Measurements from ENCODE around the gene METTL17.
"Not testable (repeated sequence)": the region's sequence is repeated elsewhere in the genome, so short reads cannot be mapped to it uniquely, and the experiment has no call there.

Gene METTL17, protein sequence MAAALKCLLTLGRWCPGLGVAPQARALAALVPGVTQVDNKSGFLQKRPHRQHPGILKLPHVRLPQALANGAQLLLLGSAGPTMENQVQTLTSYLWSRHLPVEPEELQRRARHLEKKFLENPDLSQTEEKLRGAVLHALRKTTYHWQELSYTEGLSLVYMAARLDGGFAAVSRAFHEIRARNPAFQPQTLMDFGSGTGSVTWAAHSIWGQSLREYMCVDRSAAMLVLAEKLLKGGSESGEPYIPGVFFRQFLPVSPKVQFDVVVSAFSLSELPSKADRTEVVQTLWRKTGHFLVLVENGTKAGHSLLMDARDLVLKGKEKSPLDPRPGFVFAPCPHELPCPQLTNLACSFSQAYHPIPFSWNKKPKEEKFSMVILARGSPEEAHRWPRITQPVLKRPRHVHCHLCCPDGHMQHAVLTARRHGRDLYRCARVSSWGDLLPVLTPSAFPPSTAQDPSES

DNA sequence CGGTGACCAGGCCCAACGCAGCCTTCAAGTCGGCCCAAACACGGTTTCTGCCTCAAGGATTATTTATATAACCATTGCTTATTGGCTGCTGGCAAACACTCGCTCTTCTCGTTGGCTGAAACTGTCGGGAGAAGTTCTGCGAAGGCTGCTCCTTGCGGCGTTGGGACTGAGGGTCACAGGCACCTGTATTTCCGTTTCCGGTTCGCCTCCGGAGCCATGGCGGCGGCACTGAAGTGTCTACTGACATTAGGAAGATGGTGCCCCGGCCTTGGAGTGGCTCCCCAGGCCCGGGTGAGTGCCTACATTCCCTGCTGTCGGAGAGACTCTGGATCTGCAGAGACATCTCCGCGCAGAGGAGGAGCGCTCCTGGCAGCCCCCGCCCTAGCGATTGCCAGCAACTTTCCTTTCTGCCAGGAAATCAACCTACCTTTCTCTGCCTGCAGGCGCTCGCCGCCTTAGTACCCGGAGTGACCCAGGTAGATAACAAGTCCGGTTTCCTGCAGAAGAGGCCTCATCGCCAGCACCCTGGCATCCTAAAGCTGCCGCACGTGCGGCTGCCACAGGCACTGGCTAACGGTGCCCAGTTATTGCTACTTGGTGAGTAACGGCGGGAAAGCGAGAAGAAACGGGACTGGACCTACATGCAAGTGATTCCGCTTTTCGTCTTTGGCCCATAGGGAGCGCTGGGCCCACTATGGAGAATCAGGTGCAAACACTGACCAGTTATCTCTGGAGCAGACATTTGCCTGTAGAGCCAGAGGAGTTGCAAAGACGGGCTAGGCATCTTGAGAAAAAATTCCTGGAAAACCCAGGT, at the start of gene METTL17:
METTL17 (plus strand) TSS at position 194 of the 814 bp plus-strand sequence; CDS start at position 217, 23 bp downstream.
- Histone ChIP-seq H3K36me3 (replicated peaks) (peaks cover 32% of the 10 kb centered on the region), H3K4me3 (peak within 1 kb of the TSS; percentile 91), H3K27me3 (ENCODE audit: low read depth) (no peaks in the 10 kb centered on the region), H3K4me1 (peaks cover 13% of the 10 kb centered on the region), H3K9me3 (no peaks in the 10 kb centered on the region)
- DNase-seq (ENCODE audit: low spot score in 2 of 2) = peak; percentile 94 to 97
- in situ Hi-C loops (cut with MboI; ENCODE audit: low sequenced_read_pairs) = no loop called here

DNA sequence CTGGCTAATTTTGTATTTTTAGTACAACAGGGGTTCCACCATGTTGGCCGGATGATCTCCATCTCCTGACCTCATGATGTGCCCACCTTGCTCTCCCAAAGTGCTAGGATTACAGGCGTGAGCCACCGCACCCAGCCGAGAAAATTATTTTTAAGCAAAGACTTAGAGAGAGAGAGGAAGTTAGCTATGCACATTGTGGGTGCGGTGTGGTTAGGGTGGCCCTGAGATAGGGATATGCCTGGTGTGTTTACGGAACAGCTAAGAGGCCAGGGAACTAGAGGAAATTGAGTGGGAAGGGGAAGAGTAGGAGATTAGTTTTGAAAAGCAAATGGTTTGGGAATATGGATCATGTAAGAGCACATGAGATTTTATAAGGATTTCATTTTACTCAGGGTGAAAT, 44.6 kb upstream of the METTL17 start:
- H3K4me3 ChIP-seq; H3K27me3 ChIP-seq (ENCODE audit: low read depth); DNase-seq (ENCODE audit: low spot score in 2 of 2); H3K36me3 ChIP-seq (replicated peaks); H3K9me3 ChIP-seq; in situ Hi-C loops (cut with MboI; ENCODE audit: low sequenced_read_pairs); H3K4me1 ChIP-seq: not testable (repeated sequence)

DNA sequence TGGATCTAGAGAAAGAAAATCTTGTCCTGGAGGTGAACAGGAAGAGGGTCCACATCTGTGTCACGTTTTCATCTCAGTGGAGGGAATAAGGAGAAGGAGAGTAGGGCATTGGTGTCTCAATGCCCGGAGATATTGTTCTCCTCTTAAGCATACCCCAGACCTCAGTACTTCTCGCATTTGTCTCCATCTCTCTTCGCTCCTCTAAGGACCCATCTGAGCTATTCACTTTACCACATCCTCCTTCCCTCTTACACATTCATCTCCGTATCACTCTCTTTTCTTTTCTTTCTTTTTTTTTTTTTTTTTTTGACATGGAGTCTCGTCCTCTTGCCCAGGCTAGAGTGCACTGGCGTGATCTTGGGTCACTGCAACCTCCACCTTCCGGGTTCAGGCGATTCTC, 43.1 kb upstream of the METTL17 start:
- H3K9me3 ChIP-seq; in situ Hi-C loops (cut with MboI; ENCODE audit: low sequenced_read_pairs); H3K4me1 ChIP-seq; H3K4me3 ChIP-seq; H3K36me3 ChIP-seq (replicated peaks); H3K27me3 ChIP-seq (ENCODE audit: low read depth); DNase-seq (ENCODE audit: low spot score in 2 of 2): not testable (repeated sequence)

DNA sequence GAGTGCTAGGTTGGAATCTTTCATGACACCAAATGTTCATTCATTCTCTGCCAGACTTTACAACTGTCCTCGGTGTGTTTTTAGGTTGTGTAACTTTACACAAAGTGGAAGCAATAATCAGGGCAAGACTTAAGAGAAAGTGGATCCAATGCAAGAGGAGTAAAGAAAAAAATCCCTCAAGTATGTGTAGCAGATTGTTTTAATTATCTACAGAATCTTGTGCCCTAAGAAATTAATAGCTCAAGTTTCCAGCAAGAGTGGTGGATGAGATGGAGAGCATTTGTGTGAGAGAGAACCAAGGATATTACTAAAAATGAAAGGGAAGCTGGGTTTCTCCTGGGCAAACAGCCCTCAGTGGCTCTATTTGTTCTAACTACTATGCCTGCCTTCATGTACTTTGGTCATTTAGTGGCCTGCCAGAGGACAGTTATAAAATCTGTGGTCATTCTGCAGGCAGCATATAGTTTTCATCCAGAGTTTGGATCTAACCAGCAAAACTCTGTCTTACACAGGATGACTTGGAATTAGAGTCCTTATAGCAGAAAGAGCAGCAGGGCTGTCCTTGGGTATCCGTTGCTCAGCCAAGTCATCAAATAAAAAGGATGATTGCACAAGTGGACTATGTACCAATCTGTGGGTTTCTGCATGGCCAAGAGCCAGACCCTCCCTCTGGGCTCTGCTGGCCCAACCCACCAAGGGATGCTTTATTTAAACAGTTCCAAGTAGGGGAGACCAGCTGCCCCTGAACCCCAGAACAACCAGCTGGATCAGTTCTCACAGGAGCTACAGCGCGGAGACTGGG, 34.8 kb upstream of the METTL17 start, which contains the start of gene RNASE2:
RNASE2 (plus strand) TSS at position 752 of the 802 bp plus-strand sequence. CDS start 285 bp downstream, outside the sequence.
- in situ Hi-C loops (cut with MboI; ENCODE audit: low sequenced_read_pairs); DNase-seq (ENCODE audit: low spot score in 2 of 2); H3K36me3 ChIP-seq (replicated peaks); H3K4me1 ChIP-seq; H3K4me3 ChIP-seq; H3K9me3 ChIP-seq: not testable (repeated sequence)
- peaks cover 17% of the 10 kb centered on the region for H3K27me3 ChIP-seq (ENCODE audit: low read depth)

DNA sequence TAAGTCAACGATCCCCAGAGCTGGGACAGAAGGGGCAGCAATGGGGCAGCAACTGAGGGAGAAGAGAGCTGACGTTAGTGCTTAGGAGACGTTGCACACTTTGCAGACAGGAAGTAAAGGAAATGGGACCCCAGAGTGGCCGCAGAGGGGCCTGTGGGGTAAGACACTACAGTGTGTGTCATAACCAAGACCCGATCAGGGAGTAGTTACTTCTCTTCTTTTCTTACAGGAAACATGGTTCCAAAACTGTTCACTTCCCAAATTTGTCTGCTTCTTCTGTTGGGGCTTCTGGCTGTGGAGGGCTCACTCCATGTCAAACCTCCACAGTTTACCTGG, 34.3 kb upstream of the METTL17 start:
- DNase-seq (ENCODE audit: low spot score in 2 of 2) = not testable (repeated sequence)

DNA sequence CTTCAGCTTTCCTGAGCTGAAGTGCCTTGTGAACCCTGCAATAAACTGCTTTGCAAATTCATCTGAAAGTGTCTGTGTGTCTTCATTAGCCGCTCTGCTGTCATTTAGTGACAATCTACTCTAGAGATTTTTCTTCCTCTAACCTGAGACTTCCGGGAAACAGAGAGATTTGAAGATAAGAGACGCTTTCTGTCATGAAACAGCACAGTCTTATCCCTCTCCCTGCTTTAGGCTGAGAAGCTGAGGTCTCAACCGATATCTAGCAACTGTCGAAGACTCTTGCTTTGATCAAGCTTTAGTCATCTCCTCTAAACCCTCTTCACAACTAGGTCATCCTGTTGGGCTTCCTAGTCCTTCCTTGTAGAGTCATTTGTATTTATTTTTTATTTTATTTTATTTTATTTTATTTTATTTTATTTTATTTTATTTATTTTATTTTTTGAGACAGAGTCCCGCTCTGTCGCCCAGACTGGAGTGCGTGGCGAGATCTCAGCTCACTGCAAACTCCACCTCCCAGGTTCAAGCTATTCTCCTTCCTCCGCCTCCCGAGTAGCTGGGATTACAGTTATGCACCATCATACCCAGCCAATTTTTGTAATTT, 33.3 kb upstream of the METTL17 start:
- peaks cover 4% of the 10 kb centered on the region for H3K4me1 ChIP-seq

More for the DNA sequence above, 34.3 kb upstream of the METTL17 start:
- H3K4me3 ChIP-seq; H3K9me3 ChIP-seq; H3K36me3 ChIP-seq (replicated peaks); in situ Hi-C loops (cut with MboI; ENCODE audit: low sequenced_read_pairs); H3K4me1 ChIP-seq: not testable (repeated sequence)
- H3K27me3 ChIP-seq (ENCODE audit: low read depth) = peaks cover 17% of the 10 kb centered on the region

DNA sequence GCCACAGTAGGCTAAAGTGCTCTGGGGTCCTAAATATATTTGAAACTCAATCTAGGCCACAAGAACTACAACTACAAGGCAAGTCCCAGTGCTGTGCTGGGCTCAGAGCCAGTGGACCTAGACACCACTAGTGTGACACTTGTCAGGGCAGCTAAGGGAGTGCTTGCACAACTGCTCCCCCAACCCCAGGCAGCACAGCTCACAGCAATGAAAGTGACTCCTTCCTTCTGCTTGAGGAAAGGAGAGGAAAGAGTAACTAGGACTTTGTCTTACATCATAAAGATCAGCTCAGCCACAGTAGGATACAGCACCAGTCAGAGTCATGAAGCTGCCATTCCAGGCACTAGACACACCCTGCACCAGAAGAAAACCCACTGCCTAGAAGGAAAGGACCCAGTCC, 30.8 kb upstream of the METTL17 start:
- DNase-seq (ENCODE audit: low spot score in 2 of 2); H3K36me3 ChIP-seq (replicated peaks); H3K4me3 ChIP-seq; in situ Hi-C loops (cut with MboI; ENCODE audit: low sequenced_read_pairs); H3K9me3 ChIP-seq; H3K4me1 ChIP-seq: not testable (repeated sequence)
- peaks cover 11% of the 10 kb centered on the region; the same call in 1 of the 2 replicates for H3K27me3 ChIP-seq (ENCODE audit: low read depth)

More for the DNA sequence above, 33.3 kb upstream of the METTL17 start:
- Histone ChIP-seq H3K9me3 (no peaks in the 10 kb centered on the region), H3K4me3 (no peak overlapping the region), H3K27me3 (ENCODE audit: low read depth) (peaks cover 17% of the 10 kb centered on the region), H3K36me3 (replicated peaks) (no peaks in the 10 kb centered on the region)
- in situ Hi-C loops (cut with MboI; ENCODE audit: low sequenced_read_pairs) = no loop called here
- no peak for DNase-seq (ENCODE audit: low spot score in 2 of 2)

DNA sequence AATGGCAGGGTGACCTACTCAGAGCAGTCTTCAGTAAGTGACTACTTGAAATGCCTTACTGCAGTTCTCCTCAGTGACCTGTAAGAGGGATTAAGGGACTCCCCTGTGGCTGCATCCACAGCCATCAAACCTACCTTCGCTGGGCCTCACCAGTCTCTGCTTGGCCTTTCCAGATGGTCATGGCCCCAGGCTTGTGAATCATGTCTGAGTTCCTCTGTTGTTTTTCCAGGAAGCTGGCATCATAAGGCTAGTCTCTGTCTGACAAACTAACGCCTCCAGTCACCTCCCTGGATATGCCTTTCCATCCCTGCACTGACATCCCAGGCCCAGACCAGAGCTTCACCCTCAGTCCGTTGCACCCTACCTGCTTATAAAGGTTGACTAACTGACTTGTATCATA, 20.4 kb upstream of the METTL17 start:
- peaks cover 10% of the 10 kb centered on the region; the same call in 1 of the 2 replicates for H3K27me3 ChIP-seq (ENCODE audit: low read depth)
- no peaks in the 10 kb centered on the region for H3K4me1 ChIP-seq
- no peak for DNase-seq (ENCODE audit: low spot score in 2 of 2)
- H3K4me3 ChIP-seq = no peak overlapping the region
- no peaks in the 10 kb centered on the region for H3K36me3 ChIP-seq (replicated peaks)
- H3K9me3 ChIP-seq = no peaks in the 10 kb centered on the region
- in situ Hi-C loops (cut with MboI; ENCODE audit: low sequenced_read_pairs) = no loop called here

DNA sequence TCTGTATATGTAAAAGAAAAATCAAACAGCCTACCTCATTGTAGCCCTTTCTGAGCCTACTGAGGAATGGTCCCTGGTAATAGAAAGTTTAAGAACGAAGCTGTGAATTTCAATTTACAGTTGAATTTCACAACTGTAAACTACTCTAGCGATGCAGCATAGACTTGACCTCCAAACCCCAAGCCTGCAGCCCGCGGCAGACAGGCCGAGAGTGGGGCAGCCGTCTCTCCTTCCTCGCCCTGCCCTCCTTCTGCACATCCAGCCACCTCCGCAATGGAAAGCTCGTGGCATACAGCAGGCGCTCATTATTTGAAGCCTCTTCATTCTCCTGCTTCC, 19.2 kb upstream of the METTL17 start:
- Histone ChIP-seq H3K9me3 (no peaks in the 10 kb centered on the region), H3K36me3 (replicated peaks) (no peaks in the 10 kb centered on the region), H3K4me3 (peak overlapping the region; percentile 45), H3K4me1 (no peaks in the 10 kb centered on the region), H3K27me3 (ENCODE audit: low read depth) (peaks cover 10% of the 10 kb centered on the region; the same call in 1 of the 2 replicates)
- in situ Hi-C loops (cut with MboI; ENCODE audit: low sequenced_read_pairs) = no loop called here
- DNase-seq (ENCODE audit: low spot score in 2 of 2) = no peak

DNA sequence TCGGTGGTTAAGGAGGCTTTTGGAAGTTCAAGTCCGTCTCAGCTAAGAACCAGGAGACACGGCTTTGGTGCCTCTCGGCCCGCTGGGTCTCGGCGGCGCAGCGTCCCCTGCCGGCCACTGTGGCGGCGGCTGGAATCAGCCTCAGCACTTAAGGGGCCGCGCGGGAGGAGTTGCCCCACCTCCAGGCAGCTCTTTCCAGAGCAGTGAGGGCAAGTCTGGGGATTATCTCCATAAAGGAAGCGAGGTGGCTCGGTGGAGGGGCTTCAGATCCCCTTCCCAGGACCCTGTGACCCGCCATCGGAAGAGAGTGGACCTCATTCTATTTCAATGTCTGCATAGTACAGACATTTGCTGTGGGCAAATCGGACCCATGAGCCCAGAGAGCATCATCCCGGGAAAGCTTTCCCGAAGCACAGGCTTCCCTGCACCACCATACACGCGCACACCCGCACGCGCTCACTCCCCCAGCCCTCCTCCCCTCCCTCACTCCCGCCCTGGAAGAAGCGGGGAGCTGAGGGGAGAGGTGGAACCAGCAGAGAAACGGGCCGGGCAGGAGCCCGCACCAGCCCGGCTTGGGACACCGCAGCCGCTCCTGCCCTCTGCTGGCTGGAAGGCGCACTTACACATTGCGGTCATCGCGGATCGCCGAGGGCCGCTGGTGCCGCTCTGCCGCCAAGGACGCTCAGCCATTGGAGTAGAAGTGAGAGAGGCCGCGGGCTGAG, 18.6 kb upstream of the METTL17 start:
- DNase-seq (ENCODE audit: low spot score in 2 of 2) = peak; percentile 85 to 90
- in situ Hi-C loops (cut with MboI; ENCODE audit: low sequenced_read_pairs) = no loop called here
- Histone ChIP-seq H3K36me3 (replicated peaks) (no peaks in the 10 kb centered on the region), H3K4me1 (no peaks in the 10 kb centered on the region), H3K9me3 (no peaks in the 10 kb centered on the region), H3K4me3 (peak overlapping the region; percentile 45), H3K27me3 (ENCODE audit: low read depth) (peaks cover 10% of the 10 kb centered on the region; the same call in 1 of the 2 replicates)

DNA sequence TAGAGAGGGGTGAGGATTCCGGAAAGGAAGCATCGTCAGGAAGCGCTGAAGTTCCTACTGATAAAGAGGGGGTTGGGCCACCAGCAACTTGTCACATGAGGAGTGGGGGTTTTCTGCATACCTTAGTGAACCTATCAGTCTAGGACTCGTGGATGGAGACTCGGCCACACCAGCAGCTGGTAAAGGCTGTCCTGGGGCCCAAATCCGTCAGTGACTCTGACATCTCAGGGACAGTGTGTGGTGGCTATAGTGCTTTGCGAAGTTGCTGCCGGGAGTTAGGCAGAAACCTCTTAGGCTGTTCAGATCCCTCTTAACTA, 18.1 kb upstream of the METTL17 start:
- peaks cover 6% of the 10 kb centered on the region; the same call in 1 of the 2 replicates for H3K27me3 ChIP-seq (ENCODE audit: low read depth)
- no peaks in the 10 kb centered on the region for H3K9me3 ChIP-seq
- H3K36me3 ChIP-seq (replicated peaks) = no peaks in the 10 kb centered on the region
- in situ Hi-C loops (cut with MboI; ENCODE audit: low sequenced_read_pairs) = no loop called here
- H3K4me3 ChIP-seq = peak overlapping the region; percentile 45
- no peak for DNase-seq (ENCODE audit: low spot score in 2 of 2)
- no peaks in the 10 kb centered on the region for H3K4me1 ChIP-seq

DNA sequence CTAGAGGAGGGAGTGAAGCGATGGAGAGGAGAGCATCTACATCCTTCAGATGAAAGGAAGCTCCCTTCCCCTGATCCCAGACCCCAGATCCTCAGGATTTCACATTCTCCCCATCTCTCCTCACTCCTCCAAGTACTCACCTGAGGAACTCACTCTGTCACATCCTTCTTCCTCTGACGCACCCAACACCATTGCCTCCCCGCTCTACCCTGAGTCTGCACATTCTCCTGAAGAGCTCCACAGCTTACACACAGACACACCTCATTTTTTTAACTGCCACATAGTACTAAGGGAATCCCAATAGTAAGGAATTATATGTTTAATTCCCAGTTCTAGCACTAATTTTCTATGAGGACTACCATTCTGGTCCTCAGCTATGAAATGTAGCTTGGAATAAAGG, 16.3 kb upstream of the METTL17 start:
- in situ Hi-C loops (cut with MboI; ENCODE audit: low sequenced_read_pairs) = no loop called here
- Histone ChIP-seq H3K4me3 (no peak overlapping the region), H3K36me3 (replicated peaks) (no peaks in the 10 kb centered on the region)

DNA sequence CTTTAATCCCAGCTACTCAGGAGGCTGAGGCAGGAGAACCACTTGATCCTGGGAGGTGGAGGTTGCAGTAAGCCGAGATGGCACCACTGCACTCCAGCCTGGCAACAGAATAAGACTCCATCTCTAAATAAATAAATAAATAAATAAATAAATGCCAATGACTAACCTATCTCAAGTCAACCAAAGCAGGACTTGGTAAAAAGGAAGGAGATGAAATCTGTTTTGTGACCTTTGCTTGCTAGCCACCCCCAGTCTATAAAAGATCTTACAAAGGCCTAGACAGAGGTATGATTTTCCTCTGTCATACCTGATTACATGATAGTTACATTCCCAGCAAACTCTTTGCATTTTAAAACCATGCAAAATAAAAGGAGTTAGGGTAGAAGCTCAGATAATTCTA, 13.5 kb upstream of the METTL17 start:
- Histone ChIP-seq H3K9me3 (no peaks in the 10 kb centered on the region), H3K27me3 (ENCODE audit: low read depth) (no peaks in the 10 kb centered on the region), H3K4me3 (no peak overlapping the region), H3K4me1 (no peaks in the 10 kb centered on the region), H3K36me3 (replicated peaks) (no peaks in the 10 kb centered on the region)
- in situ Hi-C loops (cut with MboI; ENCODE audit: low sequenced_read_pairs) = no loop called here
- DNase-seq (ENCODE audit: low spot score in 2 of 2) = no peak

More for the DNA sequence above, 16.3 kb upstream of the METTL17 start:
- no peaks in the 10 kb centered on the region for H3K4me1 ChIP-seq
- H3K9me3 ChIP-seq = no peaks in the 10 kb centered on the region
- no peak for DNase-seq (ENCODE audit: low spot score in 2 of 2)
- peaks cover under 1% of the 10 kb centered on the region; the same call in 1 of the 2 replicates for H3K27me3 ChIP-seq (ENCODE audit: low read depth)

Data from HAP-1 (cell line).